ENCODE results near the gene CMTM1.

- TF ChIP-seq, protein P1, sequence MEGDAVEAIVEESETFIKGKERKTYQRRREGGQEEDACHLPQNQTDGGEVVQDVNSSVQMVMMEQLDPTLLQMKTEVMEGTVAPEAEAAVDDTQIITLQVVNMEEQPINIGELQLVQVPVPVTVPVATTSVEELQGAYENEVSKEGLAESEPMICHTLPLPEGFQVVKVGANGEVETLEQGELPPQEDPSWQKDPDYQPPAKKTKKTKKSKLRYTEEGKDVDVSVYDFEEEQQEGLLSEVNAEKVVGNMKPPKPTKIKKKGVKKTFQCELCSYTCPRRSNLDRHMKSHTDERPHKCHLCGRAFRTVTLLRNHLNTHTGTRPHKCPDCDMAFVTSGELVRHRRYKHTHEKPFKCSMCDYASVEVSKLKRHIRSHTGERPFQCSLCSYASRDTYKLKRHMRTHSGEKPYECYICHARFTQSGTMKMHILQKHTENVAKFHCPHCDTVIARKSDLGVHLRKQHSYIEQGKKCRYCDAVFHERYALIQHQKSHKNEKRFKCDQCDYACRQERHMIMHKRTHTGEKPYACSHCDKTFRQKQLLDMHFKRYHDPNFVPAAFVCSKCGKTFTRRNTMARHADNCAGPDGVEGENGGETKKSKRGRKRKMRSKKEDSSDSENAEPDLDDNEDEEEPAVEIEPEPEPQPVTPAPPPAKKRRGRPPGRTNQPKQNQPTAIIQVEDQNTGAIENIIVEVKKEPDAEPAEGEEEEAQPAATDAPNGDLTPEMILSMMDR (IDR thresholded peaks at IDR 0.05) = peak; percentile 98
- no peak for TF ChIP-seq ZFX (IDR thresholded peaks at IDR 0.05; ENCODE audit: borderline replicate concordance)
Observed at GRCh38 chr16:66608241-66609138, 42.3 kb downstream of the CMTM1 start.
